KBM-7 (cell line): ENCODE measurements around the gene ANK3.
A peak's percentile ranks its signal among the peaks of the same experiment; 100 is the strongest.

Source experiments
- DNase-seq: peaks from one replicate; pipeline ENCODE4 v3.0.0-alpha.2; 2015
- in situ Hi-C: fragments of 300-500 bp; cut with MboI; formaldehyde crosslinking; loops from 2 replicates; pipeline ENCODE4 v1.14.3; 2020; ENCODE audit warnings: low sequenced_read_pairs, low pct_unique_long_range_greater_than_20kb, mixed read lengths

Gene ANK3

GRCh38 chr10:60266513-60266912, 123.2 kb downstream of the ANK3 start:
- DNase-seq = no peak
- in situ Hi-C loops = no loop called here

GRCh38 chr10:60262647-60263126, 127.0 kb downstream of the ANK3 start:
- in situ Hi-C loops = no loop called here

GRCh38 chr10:60260321-60260720, 129.4 kb downstream of the ANK3 start:
- no peak for DNase-seq
- in situ Hi-C loops = no loop called here

More at GRCh38 chr10:60262647-60263126, 127.0 kb downstream of the ANK3 start:
- no peak for DNase-seq

DNA sequence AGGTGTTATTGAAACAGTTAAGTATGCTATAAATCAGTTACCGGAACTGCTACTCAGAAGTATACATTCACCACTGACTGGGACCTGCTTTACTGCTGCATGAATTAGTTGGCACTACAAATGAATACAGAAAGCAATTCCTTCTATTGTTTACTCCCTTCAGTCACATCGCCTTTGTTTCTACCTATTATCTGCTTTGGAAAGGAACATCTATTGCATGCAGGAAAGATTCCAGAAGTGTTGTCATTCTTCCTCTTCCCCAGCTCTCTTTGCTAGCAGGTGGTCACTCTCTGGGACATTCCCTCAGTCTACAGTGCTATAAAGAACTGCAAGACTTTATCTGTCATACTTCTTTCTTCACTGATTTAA, 131.3 kb downstream of the ANK3 start:
- in situ Hi-C loops = no loop called here
- DNase-seq = no peak

DNA sequence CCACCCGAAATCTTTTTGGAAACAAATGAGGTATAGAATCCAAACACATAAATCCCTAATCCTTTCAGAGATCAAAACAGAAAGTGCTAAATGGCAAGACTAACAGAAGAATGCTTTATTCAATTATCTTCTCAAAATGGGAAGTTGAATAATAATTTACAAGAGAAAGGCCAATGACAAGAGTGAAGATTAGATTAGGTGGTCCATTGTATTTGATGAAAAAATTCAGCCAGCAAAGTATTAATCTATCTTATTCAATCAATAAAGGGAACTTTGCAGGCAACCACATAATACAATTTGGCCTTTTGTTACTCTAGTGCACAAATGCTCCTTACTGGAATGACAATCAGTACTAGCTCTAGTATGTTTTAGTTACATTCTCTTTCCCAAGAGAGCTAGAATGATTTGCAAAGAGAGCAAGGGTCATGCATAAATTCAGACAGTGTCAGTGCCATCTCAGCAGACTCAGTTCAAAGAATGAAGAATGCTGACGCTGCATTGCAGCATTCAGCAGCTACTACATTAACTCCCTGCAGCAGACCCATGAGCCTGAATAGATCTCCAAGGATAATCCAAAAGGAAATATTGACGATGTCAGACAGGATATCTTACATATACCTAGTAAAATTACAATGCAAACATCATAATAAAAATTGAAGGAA, 131.8 kb downstream of the ANK3 start:
- no peak for DNase-seq
- in situ Hi-C loops = no loop called here

DNA sequence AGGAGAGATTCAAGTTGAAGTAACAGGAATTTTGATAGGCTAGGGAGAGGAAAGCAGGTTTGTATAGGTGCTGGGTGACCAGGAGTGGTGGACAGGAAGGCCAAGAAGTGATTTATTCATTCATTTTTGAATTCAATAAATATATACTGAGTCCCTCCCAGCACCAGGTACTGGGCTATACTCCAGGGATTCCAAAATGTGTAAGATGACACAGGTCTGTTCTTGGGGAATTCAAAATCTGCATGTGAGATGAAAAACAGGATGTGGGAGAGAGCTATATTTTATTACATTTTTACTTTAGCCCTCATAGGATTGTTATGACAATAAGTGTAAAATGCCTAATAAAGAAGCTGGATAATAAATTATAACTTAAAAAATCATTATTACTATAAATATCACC, 134.9 kb downstream of the ANK3 start:
- no peak for DNase-seq
- in situ Hi-C loops = no loop called here

- in situ Hi-C loops = no loop called here
- no peak for DNase-seq
These were observed 136.2 kb downstream of the ANK3 start for GRCh38 chr10:60253484-60253883.

- in situ Hi-C loops = no loop called here
- no peak for DNase-seq
These were observed 137.0 kb downstream of the ANK3 start for GRCh38 chr10:60252688-60253087.

DNA sequence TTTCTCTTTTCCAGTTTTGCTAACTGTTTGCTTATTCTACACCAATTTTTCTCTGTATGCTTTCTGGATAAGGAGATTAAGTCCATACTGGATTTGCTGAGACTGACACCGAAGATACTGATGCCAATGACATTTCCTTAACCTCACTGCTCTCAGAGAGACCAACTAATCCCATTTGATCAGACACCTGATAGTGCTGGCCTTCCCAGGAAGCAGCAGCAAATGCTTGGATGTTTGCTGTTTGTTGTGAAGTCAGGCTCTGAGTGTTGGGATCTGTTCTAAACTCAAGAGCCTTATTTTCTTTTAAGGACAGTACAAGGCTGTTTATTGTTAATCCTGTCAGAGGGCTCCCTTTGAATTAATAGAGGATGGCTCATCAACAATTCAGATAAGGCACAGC, 143.3 kb downstream of the ANK3 start:
- no peak for DNase-seq
- in situ Hi-C loops = no loop called here

GRCh38 chr10:60239228-60239627, 150.4 kb downstream of the ANK3 start:
- in situ Hi-C loops = no loop called here
- DNase-seq = no peak

- DNase-seq = no peak
- in situ Hi-C loops = no loop called here
These were observed 150.9 kb downstream of the ANK3 start for GRCh38 chr10:60238759-60239100.

DNA sequence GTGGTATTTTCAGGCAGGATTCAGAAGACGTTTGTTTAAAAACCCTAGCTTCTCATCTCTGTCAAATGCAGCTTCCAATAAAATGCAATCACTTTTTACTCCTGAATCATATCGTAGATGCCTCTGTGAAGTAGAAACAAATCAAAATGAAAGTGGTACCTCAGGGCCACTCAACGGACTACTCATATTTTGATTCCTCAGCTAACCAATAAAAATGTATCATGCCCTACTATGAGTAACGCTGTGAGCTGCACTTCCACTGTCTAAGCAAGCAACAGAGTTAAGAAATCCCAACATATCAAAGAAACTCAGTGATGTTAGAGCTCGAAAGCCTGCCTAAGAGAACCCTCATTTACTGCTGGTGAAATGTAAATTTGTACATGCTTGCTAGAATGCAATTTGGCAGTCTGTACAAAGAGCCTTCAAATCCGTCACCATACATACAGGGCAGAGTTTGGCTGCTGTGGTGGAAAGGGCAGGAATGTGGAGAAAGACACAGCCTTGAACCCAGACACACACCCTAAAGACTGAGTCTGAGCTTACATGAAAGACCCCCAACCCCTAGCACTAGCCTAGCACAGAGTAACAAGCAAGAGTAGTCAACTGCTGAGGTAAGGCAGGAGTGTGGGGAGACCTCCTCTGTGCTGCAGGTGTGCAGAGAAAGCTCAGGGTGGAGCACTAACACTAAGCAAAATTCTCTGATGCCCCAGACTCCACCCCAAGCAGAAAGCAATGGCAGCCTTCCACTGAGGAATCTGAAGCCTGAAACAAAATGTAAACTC, 151.5 kb downstream of the ANK3 start:
- in situ Hi-C loops = no loop called here
- peak; percentile 57 for DNase-seq

DNA sequence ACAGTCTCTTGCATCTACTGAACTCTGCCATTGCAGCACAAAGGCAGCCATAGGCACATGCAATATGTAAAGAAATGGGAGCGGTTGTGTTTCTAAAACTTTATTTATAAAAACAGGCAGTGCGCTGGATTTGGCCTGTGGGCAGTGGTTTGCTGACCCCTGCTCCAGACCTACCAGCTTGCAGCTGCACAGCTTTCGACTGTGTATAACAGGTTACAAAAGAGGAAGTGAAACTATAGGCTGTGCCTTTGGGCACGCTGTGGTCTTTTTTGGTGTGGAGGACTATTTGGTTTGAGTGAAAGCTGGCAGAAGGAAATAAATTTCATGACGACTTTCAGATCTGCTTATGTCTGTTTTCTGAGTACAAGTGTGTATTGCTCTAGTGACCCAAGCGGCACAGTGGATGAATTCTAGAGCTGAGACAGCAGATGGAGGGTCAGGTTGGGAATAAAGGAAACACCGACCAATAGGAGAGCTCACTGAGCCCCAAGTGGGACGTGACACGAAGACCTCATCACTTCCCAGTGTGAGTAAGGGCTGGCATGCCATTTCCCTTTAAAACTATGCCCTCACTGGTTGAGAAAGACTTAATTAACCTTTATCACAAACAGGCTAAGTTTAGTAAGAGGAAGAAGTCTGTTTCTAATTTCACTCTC, 152.7 kb downstream of the ANK3 start:
- in situ Hi-C loops = no loop called here
- peak; percentile 94 for DNase-seq

- in situ Hi-C loops = no loop called here
- no peak for DNase-seq
These were observed 154.7 kb downstream of the ANK3 start for GRCh38 chr10:60235001-60235400.

DNA sequence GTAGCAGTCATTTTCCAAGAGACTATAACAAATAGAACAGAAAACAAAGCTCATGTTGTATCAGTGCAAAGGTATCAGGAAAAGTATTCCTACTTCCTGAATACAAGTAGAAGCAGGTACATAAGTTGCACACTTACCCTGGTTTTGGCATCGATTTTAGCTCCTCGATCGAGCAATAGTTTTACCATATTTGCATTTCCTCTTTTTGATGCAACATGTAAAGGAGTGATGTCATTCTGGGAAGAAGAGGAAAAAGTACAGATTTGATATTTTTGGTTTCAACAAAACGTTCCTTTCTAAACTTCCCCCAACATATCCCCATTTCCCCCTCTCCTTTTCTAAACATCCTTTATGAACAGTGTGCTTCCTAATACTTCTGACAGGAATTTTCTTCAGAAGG, 155.1 kb downstream of the ANK3 start:
- DNase-seq = no peak
- in situ Hi-C loops = no loop called here

DNA sequence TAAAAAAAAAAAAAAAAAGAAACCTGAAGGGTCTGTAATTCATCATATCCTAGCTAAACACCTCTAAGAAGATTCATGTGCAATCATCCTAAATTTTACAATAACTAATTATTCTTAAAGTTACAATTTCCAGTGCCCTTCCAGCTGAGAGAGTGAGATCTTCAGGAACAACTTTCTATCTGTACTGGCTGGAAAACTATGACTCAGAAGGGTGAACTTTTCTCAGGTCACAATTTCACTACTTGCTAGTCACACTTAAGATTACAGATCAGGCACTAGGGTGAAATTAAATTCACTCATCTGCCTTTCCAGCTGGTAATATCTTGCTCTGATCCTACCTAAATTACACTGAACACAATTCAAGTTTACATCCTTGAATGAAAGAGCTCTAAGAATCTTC, 158.8 kb downstream of the ANK3 start:
- no peak for DNase-seq
- in situ Hi-C loops = no loop called here

DNA sequence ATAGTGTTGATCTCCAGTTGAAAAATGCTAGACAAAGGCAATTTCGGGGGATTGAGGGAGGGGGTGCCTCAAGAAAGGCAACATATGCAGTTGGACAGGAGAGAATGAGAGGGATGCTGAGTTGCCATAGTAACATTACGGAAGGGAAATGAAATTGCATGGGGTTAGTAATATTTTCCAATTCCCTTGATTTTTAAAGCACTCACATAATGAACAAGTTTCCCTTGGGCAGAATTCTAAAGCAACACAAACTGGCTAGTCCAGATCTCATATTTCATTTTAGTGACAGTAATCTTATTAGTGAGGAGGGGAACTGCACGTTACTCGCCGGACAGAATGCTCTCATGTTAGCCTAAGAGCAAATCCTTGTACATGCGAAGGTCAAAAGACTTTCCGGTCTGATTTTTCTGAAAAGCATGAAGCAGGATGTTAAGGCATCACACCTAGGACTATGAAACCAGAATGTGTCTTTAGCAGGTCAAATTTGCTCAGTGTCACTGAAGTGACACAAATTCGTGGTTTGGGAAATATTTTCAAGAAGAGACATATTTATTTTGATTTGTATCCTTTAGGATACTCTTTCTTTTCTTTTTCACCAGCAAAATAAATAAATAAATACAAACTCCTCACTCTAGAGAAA, 165.5 kb downstream of the ANK3 start:
- DNase-seq = no peak
- in situ Hi-C loops = loop anchor here (25.0 kb wide), 1 partner anchor 188 kb away; no protein-coding TSS in a partner anchor

DNA sequence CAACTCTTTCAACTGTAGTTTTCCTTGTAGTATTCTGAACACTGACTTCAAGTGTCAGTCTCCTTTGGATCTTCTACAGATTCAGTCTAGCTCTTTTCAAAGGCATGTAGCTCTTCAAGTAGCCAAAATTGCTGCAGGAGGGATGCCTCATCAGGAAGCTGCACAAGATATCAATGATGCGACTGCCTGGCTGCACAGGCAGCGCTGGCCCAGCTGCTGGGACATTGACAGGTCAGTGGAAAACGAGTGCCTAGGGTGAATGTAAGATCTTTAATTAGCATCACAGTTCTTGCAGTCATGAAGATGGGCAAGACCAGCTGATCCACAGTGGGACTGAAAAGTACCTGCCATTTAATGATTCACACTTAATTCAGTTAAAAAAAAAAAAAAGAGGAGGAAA, 167.6 kb downstream of the ANK3 start:
- DNase-seq = no peak
- in situ Hi-C loops = loop anchor here (25.0 kb wide), 1 partner anchor 190 kb away; no protein-coding TSS in a partner anchor

- in situ Hi-C loops = loop anchor here (25.0 kb wide), 1 partner anchor 200 kb away; no protein-coding TSS in a partner anchor
These were observed 177.5 kb downstream of the ANK3 start for GRCh38 chr10:60212195-60212594.

More at GRCh38 chr10:60212195-60212594, 177.5 kb downstream of the ANK3 start:
- peak; percentile 75 for DNase-seq
